ENCODE measurements around the gene PNPLA5.

GRCh38 chr22:43880541-43880991 is 11.2 kb downstream of the PNPLA5 start:
- TF ChIP-seq, protein P1, sequence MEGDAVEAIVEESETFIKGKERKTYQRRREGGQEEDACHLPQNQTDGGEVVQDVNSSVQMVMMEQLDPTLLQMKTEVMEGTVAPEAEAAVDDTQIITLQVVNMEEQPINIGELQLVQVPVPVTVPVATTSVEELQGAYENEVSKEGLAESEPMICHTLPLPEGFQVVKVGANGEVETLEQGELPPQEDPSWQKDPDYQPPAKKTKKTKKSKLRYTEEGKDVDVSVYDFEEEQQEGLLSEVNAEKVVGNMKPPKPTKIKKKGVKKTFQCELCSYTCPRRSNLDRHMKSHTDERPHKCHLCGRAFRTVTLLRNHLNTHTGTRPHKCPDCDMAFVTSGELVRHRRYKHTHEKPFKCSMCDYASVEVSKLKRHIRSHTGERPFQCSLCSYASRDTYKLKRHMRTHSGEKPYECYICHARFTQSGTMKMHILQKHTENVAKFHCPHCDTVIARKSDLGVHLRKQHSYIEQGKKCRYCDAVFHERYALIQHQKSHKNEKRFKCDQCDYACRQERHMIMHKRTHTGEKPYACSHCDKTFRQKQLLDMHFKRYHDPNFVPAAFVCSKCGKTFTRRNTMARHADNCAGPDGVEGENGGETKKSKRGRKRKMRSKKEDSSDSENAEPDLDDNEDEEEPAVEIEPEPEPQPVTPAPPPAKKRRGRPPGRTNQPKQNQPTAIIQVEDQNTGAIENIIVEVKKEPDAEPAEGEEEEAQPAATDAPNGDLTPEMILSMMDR (IDR thresholded peaks at IDR 0.05) = no peak
- TF ChIP-seq POLR2A (IDR thresholded peaks at IDR 0.05) (no peak), POLR2AphosphoS5 (IDR thresholded peaks at IDR 0.05) (no peak), EP300 (IDR thresholded peaks at IDR 0.05) (no peak)
